Panc1 (cell line): ENCODE data around the gene SLC37A1. TPM values are rescaled to one million over a fixed set of nuclear protein-coding genes. Genes with fewer than 3 reads are reported as not detected.

Experiments used
- ATAC-seq: fragments of 200-7000 bp; cut with Tn5 transposase; 2 replicates; pipeline ENCODE4 v1.9.1; 2020; ENCODE audit warnings: mild to moderate bottlenecking, moderate library complexity
- BruUV-seq: library from RNA; stranded (reverse); fragments of 400-500 nt; replicated peaks from 2 replicates; lab custom pipeline; 2021; lab: Mats Ljungman, UMichigan
- CTCF ChIA-PET: fragments of 300-600 bp; sonication (Branson Sonifier 250); formaldehyde crosslinking; loops from one replicate; lab custom pipeline; 2022; ENCODE audit warnings: antibody characterized with exemption; lab: Charles Lee
- POLR2A ChIA-PET: fragments of 300-600 bp; sonication (Branson Sonifier 250); formaldehyde crosslinking; loops from one replicate; lab custom pipeline; 2022; ENCODE audit warnings: antibody characterized with exemption; lab: Charles Lee
- DNase-seq: peaks from one replicate; pipeline ENCODE4 v3.0.0-alpha.2; 2010; ENCODE audit warnings: low read depth, low spot score
- H3K27ac ChIP-seq: 2 replicates; pipeline ENCODE4 v1.5.1; 2011; ENCODE audit warnings: mild to moderate bottlenecking, low read length, inconsistent platforms
- H3K27me3 ChIP-seq: fragments of 200-500 bp; sonication (Bioruptor generic); 2 replicates; pipeline ENCODE4 v1.6.0; 2014; ENCODE audit warnings: low read length, inconsistent platforms; ENCODE audit not compliant: control insufficient read depth, insufficient read depth
- H3K36me3 ChIP-seq: fragments of 200-500 bp; sonication (Bioruptor generic); 2 replicates; pipeline ENCODE4 v1.5.1; 2014; ENCODE audit warnings: inconsistent platforms, mild to moderate bottlenecking, low read length, moderate library complexity; ENCODE audit not compliant: control insufficient read depth, insufficient read depth
- H3K4me1 ChIP-seq: 2 replicates; pipeline ENCODE4 v1.5.1; 2011; ENCODE audit warnings: inconsistent platforms, mild to moderate bottlenecking, low read length, moderate library complexity; ENCODE audit not compliant: control insufficient read depth, insufficient read depth
- H3K4me3 ChIP-seq, 2 experiments: 2 replicates each; pipeline ENCODE4 v1.5.1; 2011 to 2012; ENCODE audit warnings: low read depth in 2 of 2, low read length in 2 of 2, mild to moderate bottlenecking in 2 of 2, inconsistent platforms in 1 of 2, moderate library complexity in 1 of 2
- H3K9me3 ChIP-seq: fragments of 200-500 bp; sonication (Bioruptor generic); 2 replicates; pipeline ENCODE4 v1.5.1; 2014; ENCODE audit warnings: low read depth, mild to moderate bottlenecking, inconsistent platforms, low read length, moderate library complexity; ENCODE audit not compliant: control insufficient read depth, insufficient read depth
- CTCF ChIP-seq: fragments of 450-650 bp; IDR thresholded peaks from 2 replicates; pipeline ENCODE4 v1.5.1; 2017; ENCODE audit warnings: mild to moderate bottlenecking
- POLR2AphosphoS5 ChIP-seq: IDR thresholded peaks from 2 replicates; pipeline ENCODE4 v1.6.1; 2012; ENCODE audit warnings: mild to moderate bottlenecking, low read depth, low read length, moderate library complexity
- REST ChIP-seq, 2 experiments: IDR thresholded peaks; 2 replicates each; pipeline ENCODE4 v1.6.1; 2011 to 2012; ENCODE audit warnings: low read depth in 2 of 2, control low read depth in 1 of 2, low read length in 1 of 2, mild to moderate bottlenecking in 1 of 2, moderate library complexity in 1 of 2; ENCODE audit not compliant: insufficient read depth in 1 of 2
- SIN3A ChIP-seq: IDR thresholded peaks from 2 replicates; pipeline ENCODE4 v1.6.1; 2012; ENCODE audit warnings: low read depth, mild to moderate bottlenecking, low read length, moderate library complexity, borderline replicate concordance; ENCODE audit not compliant: insufficient read depth
- TCF7L2 ChIP-seq: IDR thresholded peaks from 2 replicates; pipeline ENCODE4 v1.6.1; 2011; ENCODE audit warnings: mild to moderate bottlenecking, low read depth, low read length, inconsistent platforms
- in situ Hi-C: cut with HindIII; loops from 2 replicates; pipeline ENCODE4 v1.10.0; 2016; ENCODE audit warnings: low sequenced_read_pairs, low pct_unique_long_range_greater_than_20kb
- intact Hi-C: fragments of 100-400 bp; cut with micrococcal nuclease; formaldehyde crosslinking; loops from one replicate; pipeline ENCODE4 v1.10.0; 2022; ENCODE audit not compliant: unreplicated experiment
- total RNA-seq: library from RNA; stranded (reverse); gene quantifications from one replicate; pipeline ENCODE4 v1.2.1, GENCODE V29; 2021; ENCODE audit not compliant: unreplicated experiment

SLC37A1 gene
- total RNA-seq, 1 experiment from 2014 or later: 7.7 TPM

- CTCF ChIA-PET: no interaction called here
- H3K9me3 ChIP-seq: no peaks in the 10 kb centered on the region
- no peak overlapping the region for H3K4me3 ChIP-seq
- DNase-seq (no peak), ATAC-seq (no peak)
- POLR2A ChIA-PET: no interaction called here
- no peak overlapping the region for H3K27ac ChIP-seq
- in situ Hi-C loops (no loop called here), intact Hi-C loops (no loop called here)
- TF ChIP-seq SIN3A (no peak), POLR2AphosphoS5 (no peak)
- no peaks in the 10 kb centered on the region for H3K4me1 ChIP-seq
- H3K36me3 ChIP-seq: no peaks in the 10 kb centered on the region
- BruUV-seq: no TSS peak
- peaks cover 2% of the 10 kb centered on the region; the same call in 1 of the 2 replicates for H3K27me3 ChIP-seq
Observed at GRCh38 chr21:42622284-42622683, 108.6 kb downstream of the SLC37A1 start.

GRCh38 chr21:42623694-42624093 lies 110.0 kb downstream of the SLC37A1 start:
- Histone ChIP-seq H3K4me3 (no peak overlapping the region), H3K4me1 (no peaks in the 10 kb centered on the region), H3K36me3 (no peaks in the 10 kb centered on the region), H3K9me3 (no peaks in the 10 kb centered on the region), H3K27ac (no peak overlapping the region), H3K27me3 (peaks cover 2% of the 10 kb centered on the region; the same call in 1 of the 2 replicates)
- ChIA-PET CTCF (no interaction called here), POLR2A (no interaction called here)
- BruUV-seq: no TSS peak
- no peak for DNase-seq
- intact Hi-C loops (no loop called here), in situ Hi-C loops (no loop called here)
- no peak for ATAC-seq
- TF ChIP-seq SIN3A (no peak), TCF7L2 (no peak), REST (IDR thresholded peaks at IDR 0.05; ENCODE audit: insufficient read depth in 1 of 2, low read depth in 2 of 2, low read length in 1 of 2) (no peak), POLR2AphosphoS5 (no peak)

GRCh38 chr21:42624095-42624790 lies 110.6 kb downstream of the SLC37A1 start:
- DNase-seq: no peak
- ChIA-PET CTCF (no interaction called here), POLR2A (no interaction called here)
- Histone ChIP-seq H3K4me3 (no peak overlapping the region), H3K27ac (no peak overlapping the region), H3K36me3 (no peaks in the 10 kb centered on the region), H3K4me1 (no peaks in the 10 kb centered on the region), H3K27me3 (no peaks in the 10 kb centered on the region), H3K9me3 (no peaks in the 10 kb centered on the region)
- no TSS peak for BruUV-seq
- no peak for TF ChIP-seq TCF7L2
- no peak for TF ChIP-seq SIN3A
- no peak for TF ChIP-seq CTCF
- TF ChIP-seq REST (IDR thresholded peaks at IDR 0.05; ENCODE audit: insufficient read depth in 1 of 2, low read depth in 2 of 2, low read length in 1 of 2): no peak
- TF ChIP-seq POLR2AphosphoS5: no peak
- ATAC-seq: no peak
- intact Hi-C loops: no loop called here
- in situ Hi-C loops: no loop called here
